Aorta (tissue), 5 donors: ENCODE measurements around the gene STXBP3. TPM values are rescaled to one million over a fixed set of nuclear protein-coding genes. Genes with fewer than 3 reads are reported as not detected.
A peak's percentile ranks its signal among the peaks of the same experiment; 100 is the strongest.

Source experiments
- ATAC-seq: fragments of 200-7000 bp; cut with Tn5 transposase; one replicate; pipeline ENCODE4 v1.9.1; 2022; ENCODE audit warnings: moderate library complexity; ENCODE audit not compliant: low FRiP score
- DNase-seq, 2 donors: peaks; one replicate each; pipeline ENCODE4 v3.0.0-alpha.2; 2020
- H3K27ac ChIP-seq, 2 donors: one replicate each; pipeline ENCODE4 v1.5.1; 2013; ENCODE audit warnings: low read length in 2 of 2, mild to moderate bottlenecking in 2 of 2, moderate library complexity in 2 of 2, control low read depth in 1 of 2, inconsistent platforms in 1 of 2, low read depth in 1 of 2
- H3K27me3 ChIP-seq, 2 donors: one replicate each; pipeline ENCODE4 v1.6.1; 2013; ENCODE audit warnings: control low read depth in 1 of 2, low read length in 1 of 2, mild to moderate bottlenecking in 1 of 2, moderate library complexity in 1 of 2; ENCODE audit not compliant: insufficient read depth in 2 of 2, control insufficient read depth in 1 of 2
- H3K36me3 ChIP-seq, 2 donors: one replicate each; pipeline ENCODE4 v1.6.1; 2013; ENCODE audit warnings: control low read depth in 1 of 2, low read length in 1 of 2, mild to moderate bottlenecking in 1 of 2; ENCODE audit not compliant: insufficient read depth in 2 of 2, control insufficient read depth in 1 of 2
- H3K4me1 ChIP-seq, 2 donors: one replicate each; pipeline ENCODE4 v1.6.1; 2013; ENCODE audit warnings: low read length in 2 of 2, control low read depth in 1 of 2, mild to moderate bottlenecking in 1 of 2, moderate library complexity in 1 of 2; ENCODE audit not compliant: insufficient read depth in 2 of 2, control insufficient read depth in 1 of 2
- H3K4me3 ChIP-seq, 2 donors: one replicate each; pipeline ENCODE4 v1.5.1; 2013; ENCODE audit warnings: low read length in 2 of 2, control low read depth in 1 of 2, mild to moderate bottlenecking in 1 of 2
- H3K9me3 ChIP-seq: one replicate; pipeline ENCODE4 v1.6.1; 2013; ENCODE audit warnings: mild to moderate bottlenecking, low read length; ENCODE audit not compliant: control insufficient read depth
- WGBS, 2 donors: extraction: QIAGEN DNeasy Blood & Tissue Kit; methylation state at CpG; one replicate each; pipeline ENCODE4 v1.1.7; 2013; 5-methylcytosine and 5-hydroxymethylcytosine counted together
- intact Hi-C, 2 donors: fragments of 100-400 bp; cut with DNase I; formaldehyde crosslinking; loops; one replicate each; pipeline versions ENCODE4 v1.14.2 to v1.15.0; 2022
- polyA plus RNA-seq, 2 donors: library from polyadenylated mRNA; stranded (reverse); fragments of 200-250 nt; gene quantifications; one replicate each; pipeline ENCODE4 v1.2.3, GENCODE V29; 2013
- total RNA-seq, 2 donors: library from RNA; stranded (reverse); fragmentation: NEBNext Ultra II Directional; extraction: Animal tissue kit (Norgen Biotek cat#: 25700); gene quantifications; one replicate each; pipeline ENCODE4 v1.2.1, GENCODE V29; 2021
- donor health status: healthy with polysubstance abuse.
- donor health status: Bipolar disorder and iron deficiency.
- donor health status: DM: no; HTN: no; CAD: no.
- donor health status: DM: no; HTN: no; CAD: no.
- donor health status: DM: yes; HTN: yes; CAD: no.

The STXBP3 gene
- total and polyA plus RNA-seq, 4 donors: 33.4 to 67.0 (median 47.0) TPM

GRCh38 chr1:108803548-108803947, 57.1 kb downstream of the STXBP3 start:
- H3K4me1 ChIP-seq: no peaks in the 10 kb centered on the region
- 85 to 87% methylated on average over 11 of the region's 11 CpGs for WGBS, 2 donors
- no peaks in the 10 kb centered on the region for H3K27me3 ChIP-seq
- ATAC-seq: no peak
- H3K27ac ChIP-seq: no peak overlapping the region
- H3K9me3 ChIP-seq: no peaks in the 10 kb centered on the region
- peaks cover 0 to 3% of the 10 kb centered on the region in 2 donors for H3K36me3 ChIP-seq
- intact Hi-C loops: no loop called here
- H3K4me3 ChIP-seq: no peak overlapping the region
- no peak for DNase-seq

- H3K9me3 ChIP-seq: no peaks in the 10 kb centered on the region
- DNase-seq (no peak), ATAC-seq (no peak)
- intact Hi-C loops: no loop called here
- no peaks in the 10 kb centered on the region for H3K4me1 ChIP-seq
- H3K36me3 ChIP-seq: peaks cover 3 to 4% of the 10 kb centered on the region in 2 donors
- H3K27me3 ChIP-seq: no peaks in the 10 kb centered on the region
- H3K4me3 ChIP-seq: no peak overlapping the region
- H3K27ac ChIP-seq: no peak overlapping the region
- 86 to 90% methylated on average over 4 of the region's 4 CpGs for WGBS, 2 donors
Observed at GRCh38 chr1:108808438-108808837, 62.0 kb downstream of the STXBP3 start.

GRCh38 chr1:108811611-108812010, 65.1 kb downstream of the STXBP3 start:
- H3K4me1 ChIP-seq: peaks cover 1 to 3% of the 10 kb centered on the region in 2 donors
- intact Hi-C loops: no loop called here
- H3K27ac ChIP-seq: no peak overlapping the region
- H3K36me3 ChIP-seq: peaks cover 1 to 3% of the 10 kb centered on the region in 2 donors
- H3K27me3 ChIP-seq: no peaks in the 10 kb centered on the region
- ATAC-seq: no peak
- H3K4me3 ChIP-seq: no peak overlapping the region
- H3K9me3 ChIP-seq: no peaks in the 10 kb centered on the region
- WGBS, 2 donors: 95 to 96% methylated on average over 3 of the region's 3 CpGs
- no peak for DNase-seq

GRCh38 chr1:108813326-108813725, 66.9 kb downstream of the STXBP3 start:
- 92 to 95% methylated on average over 2 of the region's 2 CpGs for WGBS, 2 donors
- ATAC-seq (no peak), DNase-seq (no peak)
- Histone ChIP-seq H3K9me3 (no peaks in the 10 kb centered on the region), H3K27me3 (no peaks in the 10 kb centered on the region), H3K4me1 (peaks cover 1 to 3% of the 10 kb centered on the region in 2 donors), H3K4me3 (no peak overlapping the region), H3K27ac (no peak overlapping the region), H3K36me3 (peaks cover 1 to 3% of the 10 kb centered on the region in 2 donors)
- intact Hi-C loops: no loop called here

GRCh38 chr1:108814343-108815125, 68.1 kb downstream of the STXBP3 start:
- no peak overlapping the region for H3K4me3 ChIP-seq
- H3K27ac ChIP-seq: peak overlapping the region in 1 of 2 donors; percentile 53
- intact Hi-C loops: no loop called here
- peaks cover 1 to 3% of the 10 kb centered on the region in 2 donors for H3K36me3 ChIP-seq
- DNase-seq (no peak), ATAC-seq (peak; percentile 31)
- no peaks in the 10 kb centered on the region for H3K9me3 ChIP-seq
- peaks cover 1 to 3% of the 10 kb centered on the region in 2 donors for H3K4me1 ChIP-seq
- 16 to 24% methylated on average over 4 of the region's 4 CpGs for WGBS, 2 donors
- H3K27me3 ChIP-seq: no peaks in the 10 kb centered on the region

GRCh38 chr1:108815566-108815965, 69.1 kb downstream of the STXBP3 start:
- Histone ChIP-seq H3K9me3 (no peaks in the 10 kb centered on the region), H3K27ac (peak overlapping the region in 1 of 2 donors; percentile 78), H3K4me1 (peaks cover 1 to 3% of the 10 kb centered on the region in 2 donors), H3K36me3 (peaks cover 0 to 1% of the 10 kb centered on the region in 2 donors), H3K27me3 (no peaks in the 10 kb centered on the region), H3K4me3 (no peak overlapping the region)
- DNase-seq: no peak
- no peak for ATAC-seq
- intact Hi-C loops: no loop called here

- intact Hi-C loops: loop anchor here in 1 of 2 donors (2.0 kb wide), 1 partner anchor 69 kb away; the partner anchor contains the start of gene STXBP3
- Histone ChIP-seq H3K9me3 (no peaks in the 10 kb centered on the region), H3K4me1 (peaks cover 1 to 3% of the 10 kb centered on the region in 2 donors), H3K27me3 (no peaks in the 10 kb centered on the region), H3K27ac (peak overlapping the region; percentile 83 to 94), H3K36me3 (peaks cover 0 to 1% of the 10 kb centered on the region in 2 donors), H3K4me3 (peak overlapping the region in 1 of 2 donors; percentile 76)
- 10 to 12% methylated on average over 12 of the region's 12 CpGs for WGBS, 2 donors
- ATAC-seq (peak; percentile 92), DNase-seq (peak; percentile 84)
Observed at GRCh38 chr1:108816049-108816893, 69.8 kb downstream of the STXBP3 start.

GRCh38 chr1:108817016-108817415, 70.5 kb downstream of the STXBP3 start:
- Histone ChIP-seq H3K4me1 (peaks cover 1 to 3% of the 10 kb centered on the region in 2 donors), H3K4me3 (no peak overlapping the region), H3K36me3 (no peaks in the 10 kb centered on the region), H3K27ac (peak overlapping the region; percentile 83 to 94), H3K9me3 (no peaks in the 10 kb centered on the region), H3K27me3 (no peaks in the 10 kb centered on the region)
- WGBS, 2 donors: 39 to 40% methylated on average over 8 of the region's 8 CpGs
- ATAC-seq: peak; percentile 51
- intact Hi-C loops: loop anchor here in 1 of 2 donors (2.0 kb wide), 1 partner anchor 70 kb away; the partner anchor contains the start of gene STXBP3
- DNase-seq: peak in 1 of 2 donors; percentile 60
